ENCODE measurements around the gene CTDP1. TPM values are rescaled to one million over a fixed set of nuclear protein-coding genes. Genes with fewer than 3 reads are reported as not detected.

Gene CTDP1
- polyA plus RNA-seq, 1 donor (not counting 4 experiments of a cell fraction or from before 2014, with no cell fraction given): 9.2 TPM

DNA sequence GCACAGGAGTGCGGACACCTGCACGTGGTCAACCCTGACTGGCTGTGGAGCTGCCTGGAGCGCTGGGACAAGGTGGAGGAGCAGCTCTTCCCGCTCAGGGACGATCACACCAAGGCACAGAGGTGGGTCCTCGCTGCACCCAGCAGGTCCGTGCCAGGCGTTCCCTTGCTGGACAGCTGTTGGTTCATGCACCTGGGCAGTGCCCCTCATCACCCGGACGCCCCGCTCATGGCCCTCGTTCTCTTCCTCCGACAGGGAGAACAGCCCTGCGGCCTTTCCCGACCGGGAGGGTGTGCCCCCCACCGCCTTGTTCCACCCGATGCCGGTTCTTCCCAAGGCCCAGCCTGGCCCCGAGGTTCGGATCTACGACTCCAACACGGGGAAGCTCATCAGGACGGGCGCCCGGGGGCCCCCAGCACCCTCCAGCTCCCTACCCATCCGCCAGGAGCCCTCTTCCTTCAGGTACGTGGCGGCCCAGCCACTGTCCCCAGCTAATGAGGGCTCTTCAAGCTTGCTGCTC lies 38.0 kb downstream of the CTDP1 start:
- H3K36me3 ChIP-seq (ENCODE audit: control insufficient read depth in 2 of 2, extremely low read depth in 1 of 2, insufficient read depth in 2 of 2, low read length in 2 of 2): peaks cover 15 to 39% of the 10 kb centered on the region in 2 experiments
- DNase-seq (ENCODE audit: low read depth, low spot score) (no peak), FAIRE-seq (no peak)
- H3K9me3 ChIP-seq (ENCODE audit: control insufficient read depth, low read depth, low read length): no peaks in the 10 kb centered on the region
- H3K9me1 ChIP-seq (ENCODE audit: control insufficient read depth, extremely low read depth, insufficient read depth, low read length): no peaks in the 10 kb centered on the region
- dilution Hi-C loops (cut with MboI; ENCODE audit: extremely low pct_ligation_motif_present, low sequenced_read_pairs): no loop called here
- H3K4me1 ChIP-seq (ENCODE audit: control insufficient read depth, extremely low read depth, insufficient read depth, low read length): no peaks in the 10 kb centered on the region
- H3K4me3 ChIP-seq (ENCODE audit: control insufficient read depth in 2 of 3, extremely low read depth in 1 of 3, insufficient read depth in 2 of 3, low read depth in 1 of 3, low read length in 3 of 3): no peak overlapping the region
- H4K20me1 ChIP-seq (ENCODE audit: control insufficient read depth, extremely low read depth, insufficient read depth, low read length): no peaks in the 10 kb centered on the region
- no peak overlapping the region for H3K27ac ChIP-seq (ENCODE audit: control insufficient read depth, insufficient read depth, low read length)
- H3K4me2 ChIP-seq (ENCODE audit: control insufficient read depth, extremely low read depth, insufficient read depth, low read depth, low read length): no peak overlapping the region
- TF ChIP-seq CTCF (optimal IDR thresholded peaks at IDR 0.05 in 1 of 3, IDR thresholded peaks at IDR 0.05 in 1 of 3, conservative IDR thresholded peaks at IDR 0.05 in 1 of 3; ENCODE audit: extremely low read depth in 1 of 3, insufficient read depth in 2 of 3, low read length in 3 of 3): no peak
- TF ChIP-seq EZH2 (IDR thresholded peaks at IDR 0.05; ENCODE audit: low read length): no peak
- H2AFZ ChIP-seq (ENCODE audit: control insufficient read depth, low read length): no peak overlapping the region
- no peak overlapping the region for H3K9ac ChIP-seq (ENCODE audit: control insufficient read depth, extremely low read depth, insufficient read depth, low read length)
- no peaks in the 10 kb centered on the region for H3K27me3 ChIP-seq (ENCODE audit: control insufficient read depth, extremely low read depth, insufficient read depth, low read length)
- peaks cover 8% of the 10 kb centered on the region for H3K79me2 ChIP-seq (ENCODE audit: control insufficient read depth, insufficient read depth, low read length)

DNA sequence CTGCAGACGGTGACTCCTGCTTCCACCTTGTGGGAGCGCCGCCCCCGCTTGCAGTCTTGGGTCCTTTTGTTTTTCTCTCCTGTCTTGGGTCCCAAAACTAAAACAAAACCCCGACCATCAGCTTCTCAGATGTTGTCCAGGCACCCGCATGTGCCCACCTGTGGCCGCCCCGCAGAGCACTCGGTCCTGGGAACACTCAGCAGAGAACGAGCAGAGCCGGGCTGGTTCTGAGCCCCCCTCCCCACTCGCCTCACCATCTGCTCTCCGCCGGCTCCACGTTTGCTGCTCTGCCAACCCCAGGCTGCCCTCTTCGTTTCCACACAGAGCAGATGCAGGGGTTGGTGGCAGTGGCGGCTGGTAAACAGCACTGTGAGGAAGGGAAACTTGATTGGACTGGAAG lies 38.5 kb downstream of the CTDP1 start:
- DNase-seq (ENCODE audit: low read depth, low spot score) (no peak), FAIRE-seq (no peak)
- peaks cover 19 to 44% of the 10 kb centered on the region in 2 experiments for H3K36me3 ChIP-seq (ENCODE audit: control insufficient read depth in 2 of 2, extremely low read depth in 1 of 2, insufficient read depth in 2 of 2, low read length in 2 of 2)
- H2AFZ ChIP-seq (ENCODE audit: control insufficient read depth, low read length): no peak overlapping the region
- TF ChIP-seq CTCF (optimal IDR thresholded peaks at IDR 0.05 in 1 of 3, IDR thresholded peaks at IDR 0.05 in 1 of 3, conservative IDR thresholded peaks at IDR 0.05 in 1 of 3; ENCODE audit: extremely low read depth in 1 of 3, insufficient read depth in 2 of 3, low read length in 3 of 3): no peak
- TF ChIP-seq EZH2 (IDR thresholded peaks at IDR 0.05; ENCODE audit: low read length): no peak
- no peaks in the 10 kb centered on the region for H3K27me3 ChIP-seq (ENCODE audit: control insufficient read depth, extremely low read depth, insufficient read depth, low read length)
- no peak overlapping the region for H3K4me3 ChIP-seq (ENCODE audit: control insufficient read depth in 2 of 3, extremely low read depth in 1 of 3, insufficient read depth in 2 of 3, low read depth in 1 of 3, low read length in 3 of 3)
- H3K4me2 ChIP-seq (ENCODE audit: control insufficient read depth, extremely low read depth, insufficient read depth, low read depth, low read length): no peak overlapping the region
- H3K27ac ChIP-seq (ENCODE audit: control insufficient read depth, insufficient read depth, low read length): no peak overlapping the region
- H3K9me3 ChIP-seq (ENCODE audit: control insufficient read depth, low read depth, low read length): no peaks in the 10 kb centered on the region
- H4K20me1 ChIP-seq (ENCODE audit: control insufficient read depth, extremely low read depth, insufficient read depth, low read length): no peaks in the 10 kb centered on the region
- H3K4me1 ChIP-seq (ENCODE audit: control insufficient read depth, extremely low read depth, insufficient read depth, low read length): no peaks in the 10 kb centered on the region
- H3K9ac ChIP-seq (ENCODE audit: control insufficient read depth, extremely low read depth, insufficient read depth, low read length): no peak overlapping the region
- peaks cover 12% of the 10 kb centered on the region for H3K79me2 ChIP-seq (ENCODE audit: control insufficient read depth, insufficient read depth, low read length)
- dilution Hi-C loops (cut with MboI; ENCODE audit: extremely low pct_ligation_motif_present, low sequenced_read_pairs): no loop called here
- H3K9me1 ChIP-seq (ENCODE audit: control insufficient read depth, extremely low read depth, insufficient read depth, low read length): no peaks in the 10 kb centered on the region

Data from keratinocyte (primary cell).